GM18508 (cell line): ENCODE data around the gene SRP9.
"Not testable (repeated sequence)": the region's sequence is repeated elsewhere in the genome, so short reads cannot be mapped to it uniquely, and the experiment has no call there.

Source experiments
- ATAC-seq: cut with Tn5 transposase; IDR thresholded peaks from one replicate; pipeline ENCODE4 v1.9.1; 2021; ENCODE audit warnings: moderate number of reproducible peaks; ENCODE audit not compliant: insufficient read depth, unreplicated experiment

SRP9 gene

DNA sequence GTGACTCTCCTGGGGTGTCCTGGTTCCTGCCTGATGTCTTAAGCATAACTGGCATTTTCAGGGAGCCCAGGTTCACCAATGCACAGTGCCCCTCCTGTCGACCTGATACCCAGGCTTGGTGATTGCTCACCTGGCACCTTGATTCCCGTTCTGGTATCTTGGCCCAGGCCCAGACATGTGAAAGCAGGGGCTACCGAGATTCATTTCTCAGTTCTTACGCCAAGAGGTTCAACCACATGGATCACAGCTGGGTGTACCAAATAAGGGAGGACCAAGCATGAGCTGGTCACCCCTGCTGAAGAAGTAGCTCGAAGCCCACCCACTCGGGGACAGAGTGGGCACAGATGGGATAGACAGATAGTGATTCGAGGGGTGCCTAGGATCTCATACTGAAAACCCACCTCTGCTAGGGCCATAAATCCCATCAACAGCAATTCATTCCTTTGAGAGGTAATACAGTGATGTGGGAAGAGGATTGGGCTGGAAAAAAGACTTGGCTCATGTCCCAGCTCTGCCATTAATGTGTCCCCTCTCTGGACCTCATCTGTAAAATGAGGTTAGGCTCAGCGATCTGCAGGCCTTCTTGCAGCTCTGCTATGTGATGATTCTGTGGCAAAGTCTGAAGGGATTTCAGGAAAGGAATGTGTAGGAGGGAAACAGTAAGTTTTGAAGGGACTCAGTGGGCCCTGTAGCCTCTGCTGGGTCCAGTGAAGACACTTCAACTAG is 35.0 kb downstream of the SRP9 start:
- no peak for ATAC-seq

DNA sequence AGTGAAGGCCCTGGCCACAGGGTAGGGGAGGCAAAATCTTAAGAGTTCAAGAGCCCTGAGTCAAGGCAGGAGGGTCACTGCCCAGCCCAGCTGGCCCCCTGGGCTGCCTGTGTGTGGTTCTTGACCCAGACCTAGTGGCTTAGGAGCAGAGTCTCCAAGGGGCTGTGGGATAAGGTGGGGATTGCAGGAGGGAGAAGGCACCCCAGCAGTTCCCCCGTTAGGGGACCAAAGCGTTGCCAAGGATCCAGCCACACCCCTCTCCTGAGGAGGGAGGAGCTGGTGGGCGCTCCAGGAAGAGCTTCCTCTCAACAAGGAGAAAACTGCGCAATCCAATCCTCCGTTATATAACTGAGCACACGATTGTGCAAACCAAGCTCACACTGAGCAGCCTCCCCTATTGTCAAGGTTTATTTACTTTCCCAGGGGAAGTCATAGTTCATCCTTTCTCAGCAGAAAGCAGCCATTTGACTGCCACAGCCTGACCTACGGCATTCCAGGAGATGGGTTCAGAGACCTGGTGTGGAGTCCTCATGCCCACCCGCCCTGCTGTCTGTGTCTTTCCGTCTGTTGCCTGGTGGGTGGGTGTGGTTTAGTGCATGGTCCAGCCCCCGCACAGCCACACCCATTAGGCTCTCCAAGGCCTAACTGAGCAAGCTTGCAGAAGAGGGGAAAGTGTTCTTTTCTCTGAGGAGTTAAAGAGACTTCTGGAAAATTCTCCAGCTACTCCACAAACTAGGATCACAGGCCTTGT is 35.8 kb downstream of the SRP9 start:
- ATAC-seq = no peak

DNA sequence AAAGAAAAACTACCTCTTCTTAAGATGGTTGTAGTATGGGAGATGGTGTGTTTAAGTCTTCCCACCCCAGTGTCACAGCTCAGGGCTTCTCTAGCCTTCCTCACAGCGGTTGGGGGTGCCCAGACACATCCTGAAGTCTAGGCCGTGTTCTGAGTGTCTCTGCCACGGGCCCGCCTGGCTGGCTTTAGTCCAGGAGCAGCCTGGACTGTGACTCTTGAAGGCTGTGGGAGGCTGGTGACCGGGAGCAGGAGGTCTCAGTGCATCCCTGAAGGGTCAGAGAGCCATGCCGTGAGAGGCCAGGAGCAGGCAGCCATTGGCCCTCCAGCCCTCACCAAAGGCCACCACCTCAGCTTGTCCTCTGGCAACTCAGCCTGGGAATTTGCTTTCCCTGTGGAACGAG is 36.8 kb downstream of the SRP9 start:
- ATAC-seq = no peak

DNA sequence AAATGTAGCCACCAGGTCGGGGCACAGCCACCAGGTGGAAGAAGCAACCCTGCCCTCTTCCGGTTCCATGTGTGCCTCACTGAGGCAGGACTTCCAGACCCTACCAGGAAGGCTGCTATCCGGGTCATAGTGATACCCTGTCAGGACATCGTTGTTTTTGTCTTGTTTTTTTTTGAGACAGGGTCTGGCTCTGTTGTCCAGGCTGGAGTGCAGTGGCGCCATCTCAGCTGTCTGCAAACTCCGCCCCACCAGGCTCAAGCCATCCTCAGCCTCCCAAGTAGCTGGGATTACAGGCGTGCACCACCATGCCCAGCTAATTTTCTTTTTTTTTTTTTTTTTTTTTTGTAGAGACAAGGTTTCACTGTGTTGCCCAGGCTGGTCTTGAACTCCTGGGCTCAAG is 37.5 kb downstream of the SRP9 start:
- ATAC-seq = not testable (repeated sequence)

DNA sequence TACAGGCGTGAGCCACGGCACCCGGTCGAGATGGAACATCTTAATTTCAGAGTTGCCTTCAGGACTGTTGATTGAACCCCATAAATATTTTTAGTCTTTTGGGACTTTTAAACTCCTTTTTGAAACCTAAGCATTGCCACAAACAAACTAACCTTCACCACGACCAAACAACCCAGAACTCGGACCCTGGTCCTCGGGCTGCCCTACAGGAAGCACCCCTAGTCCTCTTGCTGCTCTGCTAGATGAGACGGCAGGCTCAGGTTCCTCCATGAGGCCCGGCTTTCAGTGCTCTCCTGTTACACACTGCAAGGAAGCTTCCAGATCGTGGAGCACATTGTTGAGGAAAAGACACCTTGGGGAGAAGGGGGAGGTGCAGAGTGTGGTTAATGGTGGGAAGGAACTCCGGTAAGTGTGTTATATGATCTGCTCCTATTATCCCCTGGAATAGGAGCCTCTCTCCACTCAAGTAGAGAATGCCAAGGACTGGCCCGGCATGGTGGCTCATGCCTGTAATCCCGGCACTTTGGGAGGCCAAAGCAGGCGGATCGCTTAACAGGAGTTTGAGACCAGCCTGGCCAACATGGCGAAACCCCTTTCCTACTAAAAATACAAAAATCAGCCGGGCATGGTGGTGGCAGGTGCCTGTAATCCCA is 38.0 kb downstream of the SRP9 start:
- ATAC-seq = no peak

DNA sequence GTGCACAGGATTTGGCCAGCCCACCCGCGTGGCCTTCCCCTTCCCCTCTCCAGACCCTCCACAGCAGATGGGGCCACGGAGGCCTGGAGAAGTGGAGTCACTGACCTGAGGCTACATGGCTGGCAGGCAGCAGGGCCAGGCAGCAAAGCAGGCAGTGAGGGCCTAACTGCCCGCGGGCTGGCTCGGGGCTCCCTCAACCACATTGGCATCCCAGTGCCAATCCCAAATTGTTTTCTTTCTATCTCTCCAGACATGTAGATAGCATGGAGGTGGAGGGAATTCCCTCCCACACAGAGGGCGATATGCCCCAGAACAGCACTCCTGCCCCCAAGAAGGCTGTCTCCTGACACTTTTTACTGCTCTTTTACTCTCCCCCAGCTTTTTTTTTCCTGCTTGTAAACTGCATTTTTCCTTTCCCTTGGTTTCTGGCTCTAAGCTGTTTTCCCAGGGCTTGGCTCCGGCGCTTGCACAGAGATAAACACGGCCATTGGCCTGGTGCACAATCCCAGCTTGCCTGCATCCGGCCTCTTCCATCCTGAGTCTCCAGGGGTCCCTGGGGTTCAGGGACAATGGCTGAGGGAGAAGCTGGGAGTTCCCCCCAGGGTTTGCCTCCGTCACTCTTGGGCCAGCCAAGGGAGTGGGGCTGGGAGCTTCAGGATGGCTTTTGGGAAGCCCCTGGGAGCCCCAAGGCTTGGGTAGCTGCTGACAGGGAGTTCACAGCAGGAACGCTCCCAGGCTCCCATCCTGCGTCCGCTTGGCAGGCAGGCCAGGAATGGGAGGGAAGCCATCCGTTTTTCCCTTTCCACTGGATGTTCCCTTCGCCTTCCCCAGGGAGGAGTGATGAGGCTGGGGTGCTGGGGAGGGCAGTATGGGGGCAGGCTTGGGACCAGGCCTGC is 39.3 kb downstream of the SRP9 start:
- no peak for ATAC-seq

DNA sequence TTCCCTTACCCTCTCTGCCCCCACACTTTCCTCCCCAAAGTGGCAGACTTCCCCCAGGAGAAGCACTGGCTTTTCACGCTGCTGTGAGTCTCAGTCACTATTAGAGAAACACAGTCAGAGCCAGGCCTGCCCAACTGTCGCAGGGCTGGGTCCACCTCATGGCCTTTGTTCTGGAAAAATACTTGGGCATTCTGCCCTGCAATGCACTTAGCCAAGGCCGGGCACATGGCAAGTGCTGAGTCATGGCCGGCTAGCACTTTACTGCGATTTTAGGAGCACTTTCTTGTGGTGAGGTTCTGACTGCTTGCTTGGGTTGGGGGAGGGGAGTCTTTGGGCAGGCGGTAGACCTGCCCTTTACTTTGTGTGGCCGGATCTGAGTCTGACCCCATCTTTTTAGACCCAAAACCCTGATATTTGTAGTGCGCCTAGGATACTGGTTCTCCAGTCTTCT is 40.0 kb downstream of the SRP9 start:
- no peak for ATAC-seq

DNA sequence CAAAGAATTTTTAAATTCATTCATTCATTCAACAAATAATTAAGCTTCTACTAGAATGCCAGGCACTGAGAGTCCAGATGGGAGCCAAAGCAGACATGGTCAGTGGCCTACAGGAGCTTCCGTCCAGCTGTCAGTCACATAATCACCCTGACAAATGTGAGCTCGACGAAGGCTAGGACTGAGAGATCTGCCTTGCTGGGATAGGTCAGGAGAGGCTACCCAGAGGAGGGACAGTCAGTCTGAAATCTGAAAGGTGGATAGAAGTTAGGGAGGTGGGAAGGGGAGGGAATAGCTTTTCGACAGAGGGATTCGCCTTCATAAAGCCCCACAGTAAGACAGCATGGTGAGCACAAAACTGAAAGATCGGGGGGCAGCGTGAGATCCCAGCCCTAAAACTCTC is 40.6 kb downstream of the SRP9 start:
- no peak for ATAC-seq

DNA sequence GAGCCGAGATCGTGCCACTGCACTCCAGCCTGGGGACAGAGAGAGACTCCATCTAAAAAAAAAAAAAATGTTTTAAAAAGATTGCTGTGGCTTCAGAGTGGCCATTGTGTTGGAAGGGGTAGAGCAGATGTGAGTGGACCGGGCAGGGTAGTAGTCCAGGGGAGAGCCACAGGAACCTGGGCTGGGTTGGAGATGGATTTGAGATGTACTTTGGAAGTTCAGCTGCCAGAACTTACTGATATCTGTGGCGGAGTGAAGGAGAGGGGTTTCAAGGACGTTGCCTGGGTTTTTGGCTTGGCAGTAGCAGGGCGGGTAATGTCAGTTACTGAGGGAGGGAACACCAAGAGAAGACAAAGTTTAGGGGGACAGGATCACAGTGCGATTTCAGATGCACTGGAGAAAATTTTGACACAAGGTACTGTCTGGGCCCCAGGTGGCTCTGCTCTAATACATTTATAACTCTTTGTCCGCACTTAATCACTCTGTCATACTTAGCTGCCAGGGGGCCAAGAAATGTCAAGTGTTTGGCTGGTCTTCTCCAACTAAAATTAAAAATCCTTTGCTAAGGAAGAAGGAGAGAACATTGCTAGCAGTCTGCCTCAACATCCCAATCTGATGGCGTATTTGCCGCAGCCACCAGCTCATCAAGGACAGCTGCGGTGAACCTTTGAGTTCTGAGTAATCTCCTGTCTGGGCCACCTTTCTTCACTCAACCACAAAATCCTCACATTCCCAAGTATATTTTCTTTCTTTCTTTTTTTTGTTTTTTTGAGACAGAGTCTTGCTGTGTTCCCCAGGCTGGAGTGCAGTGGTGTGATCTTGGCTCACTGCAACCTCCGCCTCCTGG is 41.9 kb downstream of the SRP9 start:
- no peak for ATAC-seq

DNA sequence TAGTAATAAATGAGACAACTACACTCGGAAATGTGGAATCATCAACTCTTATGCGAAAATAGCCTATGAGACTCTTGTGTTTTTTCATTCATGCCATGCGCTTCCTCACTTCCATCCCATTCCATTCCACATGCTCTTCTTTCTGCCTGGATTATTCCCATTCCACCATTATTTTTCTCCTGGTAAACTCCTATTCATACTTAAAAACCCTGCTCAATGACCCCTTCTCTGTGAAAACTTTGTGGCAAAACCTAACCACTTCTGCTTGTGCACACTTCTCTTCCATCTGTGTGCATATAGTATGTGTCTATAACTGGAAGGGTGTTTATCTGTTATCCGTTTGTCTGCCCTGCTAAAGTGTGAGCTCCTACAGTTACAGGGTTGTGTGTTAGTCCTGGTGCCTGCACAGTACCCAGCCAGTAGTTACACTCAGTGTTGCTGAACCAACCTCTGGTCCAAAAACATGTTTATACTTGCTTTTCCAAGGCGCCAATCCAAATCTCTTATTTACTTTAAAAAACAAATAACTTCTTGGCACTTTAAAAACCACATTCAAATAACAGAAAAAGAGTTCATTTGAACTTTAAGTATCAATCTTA is 43.0 kb downstream of the SRP9 start:
- ATAC-seq = no peak

DNA sequence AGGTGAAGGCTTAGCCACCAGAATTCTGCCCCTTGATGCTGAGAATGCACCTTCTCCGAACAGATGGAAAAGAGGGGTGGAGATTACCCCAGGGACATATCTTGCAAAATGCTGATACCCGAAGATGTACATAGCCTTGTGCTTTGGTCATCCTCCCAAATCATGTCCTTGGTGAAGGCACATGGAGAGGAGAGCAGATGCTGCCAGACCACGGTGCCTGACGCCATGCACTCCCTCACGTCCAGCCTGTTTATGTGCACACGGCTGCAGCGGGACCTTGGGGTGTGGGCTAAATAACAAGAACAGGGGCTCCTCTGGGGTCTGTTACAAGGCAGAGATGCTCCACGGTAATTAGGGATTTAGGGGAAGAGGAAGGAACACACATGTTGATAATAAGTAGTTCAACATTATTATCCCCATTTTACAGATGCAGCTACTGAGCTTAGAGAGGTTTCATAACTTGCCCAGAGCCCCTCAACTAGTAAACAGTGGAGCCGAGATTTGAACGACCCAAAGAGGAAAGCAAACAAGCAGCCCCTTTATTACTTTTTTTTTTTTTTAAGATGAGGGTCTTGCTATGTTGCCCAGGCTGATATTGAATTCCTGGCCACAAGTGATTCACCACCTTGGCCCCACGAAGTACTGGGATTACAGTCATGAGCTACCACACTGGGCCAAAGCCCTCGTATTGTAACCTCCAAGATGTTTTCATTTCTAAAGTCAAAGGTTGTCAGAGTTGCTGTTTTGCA is 45.2 kb downstream of the SRP9 start:
- ATAC-seq = no peak

DNA sequence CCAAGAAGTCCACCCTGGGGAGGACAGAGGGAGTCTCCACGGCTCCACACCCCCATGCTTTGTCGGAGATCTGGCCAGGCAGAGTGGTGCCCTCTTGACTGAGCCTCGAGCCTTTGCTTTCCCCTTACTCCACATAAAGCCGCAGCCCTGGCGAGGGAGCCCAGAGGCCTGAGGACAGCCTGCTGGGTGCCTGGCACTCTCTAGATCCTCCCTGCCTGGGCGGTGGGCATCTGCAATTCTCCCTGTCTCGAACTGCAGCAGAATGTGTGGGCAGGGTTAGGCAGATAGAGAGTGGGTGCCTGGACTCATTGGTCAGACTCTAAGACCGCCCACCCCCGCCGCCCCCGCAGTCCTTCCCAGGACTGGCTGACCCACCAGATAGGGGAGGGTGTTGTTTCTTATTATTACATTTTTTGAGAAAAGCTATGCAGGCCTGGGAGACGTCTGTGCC is 46.2 kb downstream of the SRP9 start:
- no peak for ATAC-seq

DNA sequence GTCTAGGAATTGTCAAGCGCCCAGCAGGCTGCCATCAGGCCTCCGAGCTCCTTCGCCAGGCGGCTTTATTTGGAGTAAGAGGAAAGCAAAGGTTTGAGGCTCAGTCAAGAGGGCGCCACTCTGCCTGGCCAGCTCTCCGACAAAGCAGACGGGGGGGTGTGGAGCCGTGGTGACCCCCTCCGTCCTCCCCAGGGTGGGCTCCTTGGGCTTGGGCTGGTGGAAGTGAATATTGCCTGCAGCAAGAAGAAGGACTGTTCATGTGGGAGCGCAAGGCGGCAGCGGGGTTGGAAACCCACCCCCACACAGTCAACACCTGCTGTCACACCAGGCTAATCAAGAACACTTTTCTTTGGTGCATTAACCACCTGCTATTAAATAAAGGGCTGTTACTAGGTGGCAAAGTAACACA is 46.9 kb downstream of the SRP9 start:
- no peak for ATAC-seq

DNA sequence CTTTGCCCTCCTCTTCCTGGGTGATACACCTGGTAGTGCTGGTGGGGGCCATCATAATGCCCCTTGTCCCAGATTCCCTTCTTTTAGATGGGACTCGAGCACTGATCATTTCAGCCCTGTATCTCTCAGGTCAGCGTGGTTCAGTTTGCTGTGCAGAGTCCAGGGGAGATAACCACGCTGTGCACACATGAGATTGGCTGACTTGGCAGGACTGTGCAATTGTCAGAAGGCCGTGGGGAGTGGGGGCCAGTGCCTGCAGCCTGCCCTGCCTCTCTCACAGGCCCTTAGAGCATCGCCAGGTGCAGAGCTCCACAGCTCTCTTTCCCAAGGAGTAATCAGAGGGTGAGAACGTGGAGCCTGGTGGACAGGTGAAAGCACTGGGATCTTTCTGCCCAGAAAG is 47.5 kb downstream of the SRP9 start:
- no peak for ATAC-seq

DNA sequence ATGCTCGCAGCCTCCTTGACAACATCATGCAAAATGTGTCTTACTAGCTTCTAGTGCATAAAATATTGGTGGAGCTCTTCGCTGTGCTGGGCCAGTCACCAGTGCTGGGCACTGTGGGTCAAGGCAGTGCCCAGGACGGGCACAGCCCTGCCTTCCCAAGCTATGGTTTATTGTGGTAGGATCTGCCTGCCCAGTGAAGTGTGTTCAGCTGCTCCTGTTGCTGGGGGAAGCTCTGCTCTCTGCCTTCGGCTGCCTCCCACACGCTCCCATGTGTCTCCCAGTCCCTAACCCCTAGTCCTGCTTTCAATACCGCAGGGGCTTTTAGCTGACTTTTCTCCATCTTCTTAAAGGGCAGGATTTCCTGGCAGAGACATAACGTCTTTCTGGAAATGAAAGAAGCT is 48.0 kb downstream of the SRP9 start:
- ATAC-seq = no peak

DNA sequence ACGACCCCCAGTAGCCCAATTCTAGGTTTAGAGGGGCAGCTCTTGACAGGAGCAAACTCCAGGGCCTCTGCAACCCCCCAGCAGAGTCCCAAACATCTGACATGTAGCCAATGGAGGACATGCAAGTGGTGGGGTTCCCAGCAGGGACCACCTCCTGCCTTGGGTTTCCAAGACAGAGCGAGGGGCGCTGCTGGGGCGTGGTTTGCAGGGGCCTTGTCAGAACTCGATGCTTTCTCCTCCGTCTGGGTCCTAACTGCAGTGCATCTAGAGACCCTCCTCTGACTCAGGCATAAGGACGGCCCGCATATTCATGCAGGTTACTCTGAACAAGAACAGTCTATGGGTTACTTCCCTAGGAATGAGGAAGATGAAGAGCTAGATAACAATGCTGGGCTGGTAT is 49.5 kb downstream of the SRP9 start:
- ATAC-seq = no peak

DNA sequence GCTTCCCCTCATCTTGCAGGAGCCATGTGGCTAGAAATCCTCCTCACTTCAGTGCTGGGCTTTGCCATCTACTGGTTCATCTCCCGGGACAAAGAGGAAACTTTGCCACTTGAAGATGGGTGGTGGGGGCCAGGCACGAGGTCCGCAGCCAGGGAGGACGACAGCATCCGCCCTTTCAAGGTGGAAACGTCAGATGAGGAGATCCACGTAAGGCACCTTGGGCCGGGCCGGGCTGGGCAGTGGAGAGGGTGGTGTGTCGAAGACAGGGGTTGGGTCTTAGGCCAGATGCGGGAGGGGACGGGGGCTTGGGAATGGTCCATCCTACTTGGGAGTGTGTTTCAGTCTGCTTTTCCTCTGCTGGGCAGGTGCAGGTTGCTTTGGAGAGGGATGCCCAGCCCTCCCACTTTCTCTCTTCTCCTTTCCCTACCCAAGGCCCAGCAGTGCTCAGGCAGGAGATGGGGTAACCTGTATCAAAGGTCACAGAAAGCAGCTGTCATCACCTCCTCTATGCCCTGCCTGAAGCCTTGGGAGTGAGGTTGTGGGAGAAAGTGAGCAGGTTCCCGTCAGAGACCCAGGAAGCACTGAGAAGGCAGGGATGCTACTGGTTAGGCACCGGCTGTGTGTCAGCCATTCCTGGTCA is 51.2 kb downstream of the SRP9 start:
- ATAC-seq = no peak

DNA sequence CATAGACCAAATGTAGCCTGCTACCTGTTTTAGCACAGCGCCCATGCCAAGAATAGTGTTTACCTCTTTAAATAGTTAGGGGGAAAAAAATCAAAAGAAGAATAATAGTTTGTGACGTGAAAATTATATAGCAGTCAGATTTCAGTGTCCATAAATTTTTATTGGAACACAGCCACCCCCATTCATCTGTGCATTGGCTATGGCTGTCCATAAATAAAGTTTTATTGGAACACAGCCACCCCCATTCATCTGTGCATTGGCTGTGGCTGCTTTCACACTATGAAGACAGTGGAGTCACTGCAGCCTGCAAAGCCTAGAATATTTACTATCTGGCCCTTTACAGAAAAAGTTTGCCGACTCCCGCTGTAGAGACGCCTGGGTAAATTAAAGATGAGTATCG is 53.2 kb downstream of the SRP9 start:
- ATAC-seq = no peak
